CD4-positive, alpha-beta T cell (primary cell): Measurements from ENCODE around the gene CCT7. TPM values are rescaled to one million over a fixed set of nuclear protein-coding genes. Genes with fewer than 3 reads are reported as not detected.

Experiments
- ATAC-seq: fragments of 200-7000 bp; cut with Tn5 transposase; one replicate; pipeline ENCODE4 v1.10.0; 2022; ENCODE audit warnings: mild to moderate bottlenecking; ENCODE audit not compliant: poor library complexity
- CTCF ChIA-PET: fragments of 350-600 bp; sonication (Branson Sonifier 250); formaldehyde crosslinking; loops from one replicate; lab custom pipeline; 2021; ENCODE audit warnings: antibody characterized with exemption, inconsistent platforms; lab: Charles Lee
- POLR2A ChIA-PET: fragments of 350-600 bp; sonication (Branson Sonifier 250); formaldehyde crosslinking; loops from one replicate; lab custom pipeline; 2021; ENCODE audit warnings: antibody characterized with exemption, inconsistent platforms; lab: Charles Lee
- DNase-seq, 14 experiments: peaks; one replicate each; pipeline ENCODE4 v3.0.0-alpha.2; 2013 to 2020; ENCODE audit warnings: mixed read lengths in 2 of 14
- H3K27ac ChIP-seq, 2 donors: one replicate each; pipeline versions ENCODE4 v1.5.1 to v1.7.0; 2013; ENCODE audit warnings: low read length in 2 of 2, low read depth in 1 of 2, mild to moderate bottlenecking in 1 of 2
- H3K27me3 ChIP-seq, 2 experiments: 1 replicate in 1 of 2; 2 replicates in 1 of 2; pipeline versions ENCODE4 v1.6.1 to v1.7.0; 2013; ENCODE audit warnings: low read length in 2 of 2, control low read depth in 1 of 2, mild to moderate bottlenecking in 1 of 2, moderate library complexity in 1 of 2; ENCODE audit not compliant: insufficient read depth in 2 of 2, control insufficient read depth in 1 of 2
- H3K36me3 ChIP-seq: one replicate; pipeline ENCODE4 v1.6.1; 2013; ENCODE audit warnings: low read length, control low read depth; ENCODE audit not compliant: insufficient read depth
- H3K4me1 ChIP-seq: one replicate; pipeline ENCODE4 v1.6.1; 2013; ENCODE audit warnings: low read length, control low read depth; ENCODE audit not compliant: insufficient read depth
- H3K4me3 ChIP-seq: one replicate; pipeline ENCODE4 v1.5.1; 2013; ENCODE audit warnings: mild to moderate bottlenecking, low read length, moderate library complexity
- H3K9me3 ChIP-seq, 2 experiments: 1 replicate in 1 of 2; 2 replicates in 1 of 2; pipeline versions ENCODE4 v1.6.1 to v1.7.0; 2013; ENCODE audit warnings: low read length in 2 of 2, mild to moderate bottlenecking in 2 of 2, control low read depth in 1 of 2, moderate library complexity in 1 of 2; ENCODE audit not compliant: control insufficient read depth in 1 of 2, insufficient read depth in 1 of 2
- H3K27ac Mint-ChIP-seq: one replicate; pipeline ENCODE4 v1.8.0; 2020; ENCODE audit warnings: mixed read lengths
- H3K27me3 Mint-ChIP-seq: one replicate; pipeline ENCODE4 v1.8.0; 2021; ENCODE audit warnings: mixed read lengths
- H3K36me3 Mint-ChIP-seq: one replicate; pipeline ENCODE4 v1.8.0; 2021; ENCODE audit warnings: low read depth, mixed read lengths
- H3K4me1 Mint-ChIP-seq: one replicate; pipeline ENCODE4 v1.8.0; 2021; ENCODE audit warnings: low read depth, mixed read lengths
- H3K4me3 Mint-ChIP-seq: one replicate; pipeline ENCODE4 v1.8.0; 2020; ENCODE audit warnings: mild to moderate bottlenecking, mixed read lengths
- H3K9me3 Mint-ChIP-seq: one replicate; pipeline ENCODE4 v1.8.0; 2020; ENCODE audit warnings: mixed read lengths
- CTCF ChIP-seq: fragments of 200-600 bp; IDR thresholded peaks from one replicate; pipeline ENCODE4 v1.8.0; 2022; ENCODE audit warnings: antibody characterized with exemption, mild to moderate bottlenecking
- intact Hi-C, 2 experiments: fragments of 100-400 bp; cut with DNase I in 1 of 2; cut with micrococcal nuclease in 1 of 2; formaldehyde crosslinking; loops; one replicate each; pipeline versions ENCODE4 v1.15.1 to v1.9.0; 2023 to 2025; cut with DNase I, micrococcal nuclease
- total RNA-seq, 174 experiments: library from RNA in 2 of 174; stranded (reverse) in 2 of 174; gene quantifications; one replicate each; pipeline ENCODE4 v1.2.3 and lab custom pipeline; 2021 to 2026

The CCT7 gene
- total RNA-seq, 2 experiments from 2014 or later = 86.9 to 96.9 TPM

- Histone ChIP-seq H3K36me3 (peaks cover 46% of the 10 kb centered on the region), H3K27me3 (no peaks in the 10 kb centered on the region), H3K9me3 (no peaks in the 10 kb centered on the region), H3K4me1 (peaks cover 19% of the 10 kb centered on the region), H3K4me3 (no peak overlapping the region), H3K27ac (no peak overlapping the region)
- no peak for TF ChIP-seq CTCF
- H3K4me1 Mint-ChIP-seq = peaks cover 25% of the 10 kb centered on the region
- DNase-seq (no peak), ATAC-seq (no peak)
- POLR2A ChIA-PET = interaction anchor here (1.1 kb wide), 2 partner anchors 9 to 15 kb away, joined by 3 to 6 read pairs; partner anchors contain the start of genes CCT7 and PRADC1
- no peak overlapping the region for H3K27ac Mint-ChIP-seq
- intact Hi-C loops = loop anchor here in 1 of 2 experiments (10.0 kb wide), 1 partner anchor 1437 kb away; the partner anchor contains the start of gene SEMA4F
- peaks cover 54% of the 10 kb centered on the region for H3K36me3 Mint-ChIP-seq
- H3K4me3 Mint-ChIP-seq = no peak overlapping the region
- H3K27me3 Mint-ChIP-seq = no peaks in the 10 kb centered on the region
- CTCF ChIA-PET = interaction anchor here (1.8 kb wide), 1 partner anchor 41 kb away, joined by 6 read pairs; no protein-coding TSS in a partner anchor
- no peaks in the 10 kb centered on the region for H3K9me3 Mint-ChIP-seq
These were observed 15.8 kb upstream of the CCT7 start for GRCh38 chr2:73218298-73218697.

GRCh38 chr2:73223821-73224220, 10.3 kb upstream of the CCT7 start:
- H3K36me3 Mint-ChIP-seq = peaks cover 68% of the 10 kb centered on the region
- POLR2A ChIA-PET = interaction anchor here (1.1 to 2.0 kb wide), 3 partner anchors 9 to 13 kb away, joined by 4 to 5 read pairs (median 4); partner anchors contain the start of gene PRADC1

GRCh38 chr2:73225513-73226360, 8.4 kb upstream of the CCT7 start:
- no peaks in the 10 kb centered on the region for H3K27me3 Mint-ChIP-seq
- CTCF ChIA-PET = no interaction called here
- no peak for DNase-seq
- no peak overlapping the region for H3K4me3 Mint-ChIP-seq
- POLR2A ChIA-PET = interaction anchor here (2.0 kb wide), 1 partner anchor 11 kb away, joined by 5 read pairs; no protein-coding TSS in a partner anchor
- no peaks in the 10 kb centered on the region for H3K9me3 Mint-ChIP-seq
- intact Hi-C loops = no loop called here
- TF ChIP-seq CTCF = no peak
- Histone ChIP-seq H3K9me3 (no peaks in the 10 kb centered on the region), H3K27me3 (no peaks in the 10 kb centered on the region), H3K4me1 (no peaks in the 10 kb centered on the region), H3K4me3 (no peak overlapping the region), H3K36me3 (peaks cover 51% of the 10 kb centered on the region), H3K27ac (no peak overlapping the region)
- peaks cover 50% of the 10 kb centered on the region for H3K36me3 Mint-ChIP-seq
- no peak for ATAC-seq
- peak overlapping the region; percentile 12 for H3K27ac Mint-ChIP-seq
- H3K4me1 Mint-ChIP-seq = no peaks in the 10 kb centered on the region

More at GRCh38 chr2:73223821-73224220, 10.3 kb upstream of the CCT7 start:
- Mint-ChIP-seq H3K4me3 (no peak overlapping the region), H3K27me3 (no peaks in the 10 kb centered on the region), H3K27ac (no peak overlapping the region), H3K9me3 (no peaks in the 10 kb centered on the region), H3K4me1 (no peaks in the 10 kb centered on the region)
- no peak overlapping the region for H3K4me3 ChIP-seq
- H3K36me3 ChIP-seq = peaks cover 66% of the 10 kb centered on the region
- no peaks in the 10 kb centered on the region for H3K4me1 ChIP-seq
- CTCF ChIA-PET = no interaction called here
- ATAC-seq (no peak), DNase-seq (no peak)
- intact Hi-C loops = no loop called here
- H3K9me3 ChIP-seq = no peaks in the 10 kb centered on the region
- H3K27me3 ChIP-seq = no peaks in the 10 kb centered on the region
- H3K27ac ChIP-seq = no peak overlapping the region
- no peak for TF ChIP-seq CTCF
